CD4-positive, alpha-beta T cell treated with Interleukin-15 for 1 hour (primary cell): ENCODE data around the gene CAND1.
"Not testable (repeated sequence)": the region's sequence is repeated elsewhere in the genome, so short reads cannot be mapped to it uniquely, and the experiment has no call there.

Experiments
- DNase-seq: peaks from one replicate; pipeline ENCODE4 v3.0.0-alpha.2; 2020

The CAND1 gene

DNA sequence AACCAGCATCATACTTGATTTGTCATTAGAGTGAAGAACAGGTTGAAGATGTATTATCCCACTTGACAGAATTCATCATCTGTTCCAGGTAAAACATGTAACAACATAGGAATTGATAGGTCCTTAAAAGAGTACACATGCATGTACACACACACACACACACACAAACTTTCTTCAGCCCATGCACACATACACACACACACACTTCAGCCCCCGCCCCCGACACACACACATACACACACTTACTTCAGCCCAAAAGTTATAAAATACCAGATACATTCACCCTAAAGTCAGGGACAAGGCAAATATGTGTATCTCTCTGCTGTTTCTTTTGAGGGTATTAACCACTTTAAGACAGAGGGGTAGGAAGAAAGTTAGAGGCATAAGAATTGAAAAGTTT lies 15.4 kb downstream of the CAND1 start:
- no peak for DNase-seq

DNA sequence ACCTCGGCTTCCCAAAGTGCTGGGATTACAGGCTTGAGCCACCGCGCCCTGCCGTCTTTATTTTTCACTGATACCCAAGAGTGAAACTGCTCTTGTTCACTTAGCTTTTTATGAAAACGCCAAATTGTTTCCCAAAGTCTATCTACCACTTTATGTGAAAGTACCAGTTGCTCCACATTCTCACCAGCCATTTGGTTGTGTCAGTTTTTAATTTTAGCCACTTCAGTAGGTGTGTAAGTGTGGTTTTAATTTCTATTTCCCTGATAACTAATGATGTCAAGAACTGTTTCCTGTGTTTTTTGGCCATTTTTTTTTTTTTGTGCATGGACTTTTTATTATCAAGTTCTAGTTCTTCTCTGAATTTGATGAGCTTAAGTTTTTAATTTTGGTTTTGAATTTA lies 17.1 kb downstream of the CAND1 start:
- no peak for DNase-seq

DNA sequence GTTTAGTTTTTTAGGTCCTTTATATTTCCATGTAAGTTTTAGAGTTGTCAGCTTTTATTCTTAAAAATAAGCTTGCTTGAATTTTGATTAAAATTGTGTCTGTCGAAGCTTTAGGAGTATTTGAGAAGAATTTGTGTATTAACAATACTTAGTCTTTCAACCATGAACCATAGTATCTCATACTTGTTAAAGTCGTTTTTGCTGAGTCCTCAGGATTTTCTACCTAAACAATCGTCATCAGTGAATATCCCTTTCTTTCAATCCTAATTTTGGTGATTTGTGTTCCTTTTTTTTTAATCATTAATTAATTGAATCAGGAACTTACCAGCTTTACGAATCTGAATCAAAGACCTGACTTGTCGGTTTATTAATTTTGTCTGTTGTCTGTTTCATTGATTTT lies 18.2 kb downstream of the CAND1 start:
- no peak for DNase-seq

DNA sequence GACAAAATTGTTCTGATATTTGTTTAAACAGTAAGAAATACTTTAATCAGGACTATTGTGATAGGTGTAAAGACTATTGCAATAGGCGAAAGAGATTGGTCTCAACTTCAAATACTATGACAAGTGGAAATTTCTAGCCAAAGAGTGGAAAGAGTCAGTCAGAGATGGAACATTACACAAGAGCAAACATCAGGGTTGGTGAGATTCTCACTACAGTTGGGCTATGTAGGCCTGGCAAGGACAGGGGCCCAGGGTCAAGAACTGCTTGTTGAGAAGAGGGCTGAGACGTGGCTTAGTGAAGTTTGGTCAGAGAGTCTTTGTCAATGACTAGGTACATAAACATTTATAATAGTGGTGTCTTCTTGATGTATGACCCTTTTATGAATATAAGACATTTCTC lies 19.4 kb downstream of the CAND1 start:
- DNase-seq, result no peak

DNA sequence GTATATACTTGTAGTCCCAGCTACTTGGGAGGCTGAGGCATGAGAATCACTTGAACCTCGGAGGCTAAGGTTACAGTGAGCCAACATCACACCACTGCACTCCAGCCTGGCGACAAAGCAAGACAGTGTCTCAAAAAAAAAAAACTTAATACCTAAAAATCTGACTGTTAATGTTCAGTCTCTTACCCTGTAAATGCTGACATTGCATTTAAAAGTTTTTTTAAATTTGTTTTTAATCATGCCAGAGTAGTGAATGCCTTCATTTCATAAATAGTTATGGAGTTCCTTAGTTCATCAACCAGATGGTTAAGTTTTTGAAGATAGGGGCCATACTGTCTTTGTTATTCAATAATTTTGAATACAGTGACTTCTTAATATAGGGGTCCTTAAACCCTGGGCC lies 21.2 kb downstream of the CAND1 start:
- DNase-seq, result no peak

DNA sequence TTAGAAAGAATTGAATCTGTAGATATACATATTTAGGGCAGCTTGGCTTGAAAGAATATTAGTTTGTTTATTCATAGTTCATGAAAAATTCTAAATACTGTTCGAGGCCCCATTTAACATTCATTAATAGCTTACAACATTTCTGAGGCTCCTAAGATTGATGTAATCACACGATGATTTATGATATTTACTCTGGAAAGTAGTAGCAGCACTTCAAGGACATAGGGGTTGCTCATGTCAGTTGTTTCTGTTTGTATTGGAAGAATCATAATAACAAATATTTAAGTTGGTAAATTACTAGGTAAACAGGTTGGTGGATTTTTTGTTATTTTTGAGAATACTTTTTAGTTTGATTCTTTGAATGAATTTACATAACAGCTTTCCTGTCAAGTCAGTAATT lies 30.4 kb downstream of the CAND1 start:
- no peak for DNase-seq

DNA sequence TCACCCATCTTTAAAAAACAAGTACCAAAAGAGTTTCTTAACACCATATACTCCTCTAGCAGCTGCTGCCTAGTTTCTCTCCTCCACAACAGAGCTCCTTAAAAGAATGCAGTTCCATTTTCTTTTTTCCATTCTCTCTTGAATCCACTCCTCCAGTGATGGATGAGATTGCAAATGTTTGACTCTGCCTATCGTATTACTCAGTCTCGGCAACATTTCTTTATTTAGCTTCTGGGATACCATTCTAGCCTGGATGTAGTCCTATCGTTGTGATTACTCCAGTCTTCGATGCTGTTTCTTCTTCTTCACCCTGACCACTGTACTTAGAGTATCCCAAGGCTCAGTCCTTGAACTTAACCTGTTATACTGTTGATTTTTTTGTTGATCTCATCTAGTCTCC lies 30.8 kb downstream of the CAND1 start:
- DNase-seq, result no peak

DNA sequence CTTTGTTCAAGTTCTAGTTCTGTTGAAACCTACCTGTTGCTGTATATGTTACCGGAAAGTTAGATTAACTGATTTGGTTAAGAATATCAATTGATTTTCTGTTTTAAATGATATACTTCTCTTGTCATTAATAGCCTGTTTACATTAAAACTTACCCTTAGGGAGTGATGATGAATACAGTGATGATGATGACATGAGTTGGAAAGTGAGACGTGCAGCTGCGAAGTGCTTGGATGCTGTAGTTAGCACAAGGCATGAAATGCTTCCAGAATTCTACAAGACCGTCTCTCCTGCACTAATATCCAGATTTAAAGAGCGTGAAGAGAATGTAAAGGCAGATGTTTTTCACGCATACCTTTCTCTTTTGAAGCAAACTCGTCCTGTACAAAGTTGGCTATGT lies 33.0 kb downstream of the CAND1 start:
- DNase-seq, result no peak

DNA sequence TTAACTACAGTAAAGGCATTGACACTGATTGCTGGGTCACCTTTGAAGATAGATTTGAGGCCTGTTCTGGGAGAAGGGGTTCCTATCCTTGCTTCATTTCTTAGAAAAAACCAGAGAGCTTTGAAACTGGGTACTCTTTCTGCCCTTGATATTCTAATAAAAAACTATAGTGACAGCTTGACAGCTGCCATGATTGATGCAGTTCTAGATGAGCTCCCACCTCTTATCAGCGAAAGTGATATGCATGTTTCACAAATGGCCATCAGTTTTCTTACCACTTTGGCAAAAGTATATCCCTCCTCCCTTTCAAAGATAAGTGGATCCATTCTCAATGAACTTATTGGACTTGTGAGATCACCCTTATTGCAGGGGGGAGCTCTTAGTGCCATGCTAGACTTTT lies 36.4 kb downstream of the CAND1 start:
- no peak for DNase-seq

DNA sequence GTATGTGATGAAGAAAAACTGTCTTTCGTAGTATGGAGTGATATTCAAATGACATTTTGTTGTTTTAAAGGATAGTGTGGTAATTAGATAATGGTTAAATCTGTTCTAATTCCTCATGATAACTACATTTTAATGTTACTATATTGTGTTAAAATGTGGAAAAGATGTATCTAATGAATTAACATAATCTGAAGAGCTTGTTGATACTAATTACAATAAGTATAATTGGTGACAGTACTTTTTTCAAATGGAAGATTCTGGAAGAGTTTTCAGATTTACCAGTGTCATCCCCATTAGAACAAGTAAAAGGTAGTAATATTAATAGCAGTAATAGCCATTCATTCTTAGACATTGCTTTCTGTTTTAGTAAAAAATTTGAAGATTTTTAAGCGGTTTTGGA lies 37.6 kb downstream of the CAND1 start:
- DNase-seq, result no peak

DNA sequence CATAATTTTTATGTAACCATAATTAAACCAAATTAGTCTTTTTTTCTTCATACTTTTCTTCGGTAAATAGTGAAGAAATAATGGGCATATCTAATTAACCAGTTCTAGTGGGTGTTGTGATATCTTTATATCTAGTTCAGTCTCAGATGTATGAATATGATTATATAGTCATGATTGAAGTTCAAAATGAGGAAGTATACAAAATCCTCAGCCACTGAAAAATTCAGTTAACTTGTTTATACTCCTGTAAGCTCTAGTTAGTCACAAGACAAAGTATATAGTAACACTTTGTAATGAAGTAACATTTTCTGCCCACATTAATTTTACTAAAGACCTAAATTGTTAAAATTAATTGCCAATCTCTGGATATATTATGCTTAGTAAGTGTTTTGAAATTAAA lies 46.5 kb downstream of the CAND1 start:
- DNase-seq, result no peak

DNA sequence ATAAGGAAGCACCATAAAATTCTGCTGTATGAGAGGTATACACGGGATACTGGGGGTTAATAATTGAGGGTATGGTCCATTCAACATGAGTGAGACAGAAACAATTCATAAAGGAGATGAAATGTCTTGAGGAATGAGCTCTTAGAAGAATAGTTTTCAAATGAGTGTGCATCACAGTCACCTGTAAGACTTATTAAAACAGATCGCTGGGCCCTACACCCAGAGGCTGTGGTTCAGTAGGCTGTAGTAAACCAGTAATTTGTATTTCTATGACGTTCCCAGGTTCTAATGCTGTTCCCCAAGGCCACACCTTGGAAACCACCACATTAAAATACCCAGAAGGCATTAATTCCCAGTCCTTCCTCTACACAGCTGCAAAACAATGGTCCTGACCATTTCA lies 49.6 kb downstream of the CAND1 start:
- no peak for DNase-seq

DNA sequence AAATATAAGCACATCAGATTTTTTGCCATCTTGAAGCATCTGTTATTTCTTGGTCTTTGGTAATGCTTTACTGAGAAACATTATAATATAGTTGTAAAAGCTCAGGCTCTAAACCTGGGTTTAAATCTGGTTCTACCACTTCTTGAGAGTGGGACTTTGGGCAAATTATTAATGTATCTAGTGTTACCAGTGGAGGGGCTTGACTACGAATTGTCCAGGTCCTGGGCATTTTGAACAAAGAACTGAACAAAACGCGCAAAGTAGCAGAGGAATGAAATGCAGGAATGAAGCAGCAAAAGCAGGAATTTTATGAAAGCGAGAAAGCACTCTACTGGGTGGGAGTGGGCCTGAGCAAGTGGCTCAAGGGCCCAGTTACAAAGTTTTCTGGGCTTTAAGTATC lies 50.8 kb downstream of the CAND1 start:
- DNase-seq, result no peak

DNA sequence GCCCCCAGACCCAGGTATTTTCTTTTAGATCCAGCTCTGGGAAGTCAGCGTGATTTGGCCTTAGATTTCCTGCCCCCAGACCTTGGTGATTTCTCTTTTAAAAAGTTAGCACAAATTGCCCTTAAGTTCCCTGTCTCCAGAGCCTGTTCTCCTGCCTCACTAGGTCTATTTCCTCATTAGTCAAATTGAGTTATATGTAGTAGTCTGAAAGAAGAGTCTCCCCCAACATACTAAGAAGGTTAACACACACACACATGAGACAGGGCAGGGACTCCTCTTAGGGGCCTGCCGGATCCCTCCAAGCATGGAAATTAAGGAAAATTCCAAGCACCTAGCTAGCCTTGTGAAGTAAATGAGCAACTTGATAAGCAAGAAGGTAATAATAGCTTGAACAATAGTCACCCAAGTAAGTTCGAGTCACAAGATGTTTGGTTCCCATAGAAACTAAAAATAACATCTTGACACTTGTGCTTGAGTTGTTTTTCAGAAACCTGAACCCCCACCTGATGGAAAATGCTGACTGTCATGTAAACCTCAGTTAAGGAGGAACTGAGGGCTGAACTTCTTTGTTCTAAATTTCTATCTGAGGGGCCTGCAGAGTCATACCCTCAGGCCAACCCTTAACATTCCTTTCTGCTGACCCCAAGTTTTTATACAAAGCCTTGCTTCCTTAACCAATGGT lies 51.6 kb downstream of the CAND1 start:
- no peak for DNase-seq

DNA sequence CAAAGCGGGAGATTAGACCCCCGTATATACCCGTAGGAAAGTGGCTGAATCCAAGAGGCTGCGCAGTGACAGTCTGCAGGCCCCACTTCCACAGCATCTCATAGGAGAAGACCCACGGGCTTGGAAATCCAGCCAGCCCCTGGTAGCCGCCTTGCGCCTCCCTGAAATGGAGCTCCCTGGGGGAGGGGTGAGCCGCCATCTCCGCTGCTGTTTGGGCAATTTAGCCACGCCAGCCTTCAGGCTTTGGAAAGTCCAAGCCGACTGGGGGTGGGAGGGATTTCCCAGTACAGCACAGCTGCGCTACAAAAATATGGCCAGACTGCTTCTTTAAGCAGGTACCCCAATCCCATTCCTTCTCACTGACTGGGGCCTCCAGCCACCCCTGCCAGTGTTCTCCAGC lies 53.4 kb downstream of the CAND1 start:
- no peak for DNase-seq

DNA sequence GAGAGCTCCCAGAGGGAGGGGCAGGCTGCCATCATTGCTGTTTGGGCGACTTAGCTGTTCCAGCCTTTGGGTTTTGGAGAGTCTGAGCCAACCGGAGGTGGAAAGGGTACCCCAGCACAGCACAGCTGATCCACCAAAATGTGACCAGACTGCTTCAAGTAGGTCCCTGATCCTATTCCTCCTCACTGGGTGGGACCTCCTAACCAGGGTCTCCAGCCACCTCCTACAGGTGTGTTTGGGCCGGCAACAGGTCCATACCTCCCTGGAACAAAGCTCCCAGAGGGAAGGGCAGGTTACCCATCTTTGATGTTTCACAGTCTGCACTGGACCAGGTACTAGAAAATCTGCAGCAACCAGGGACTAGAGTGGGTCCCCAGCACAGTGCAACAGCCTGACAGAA lies 53.8 kb downstream of the CAND1 start:
- no peak for DNase-seq

DNA sequence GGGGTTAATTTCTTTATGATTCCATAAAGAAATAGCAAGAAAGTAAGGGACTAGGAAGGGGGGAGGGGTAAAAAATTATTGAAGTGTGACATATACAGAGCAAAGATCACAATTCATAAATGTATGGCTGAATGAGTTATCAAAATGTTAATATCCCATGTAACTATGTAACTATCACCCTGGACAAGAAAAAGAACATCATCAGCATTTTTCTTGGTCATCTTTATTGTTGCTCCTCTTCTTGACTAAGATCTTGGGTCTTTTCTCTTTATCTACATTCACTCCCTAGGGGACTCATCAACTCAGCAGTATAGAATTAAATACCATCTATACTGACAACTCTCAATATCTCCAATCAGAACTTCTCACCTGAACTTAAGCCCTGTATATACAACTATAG lies 57.5 kb downstream of the CAND1 start:
- DNase-seq, result no peak

DNA sequence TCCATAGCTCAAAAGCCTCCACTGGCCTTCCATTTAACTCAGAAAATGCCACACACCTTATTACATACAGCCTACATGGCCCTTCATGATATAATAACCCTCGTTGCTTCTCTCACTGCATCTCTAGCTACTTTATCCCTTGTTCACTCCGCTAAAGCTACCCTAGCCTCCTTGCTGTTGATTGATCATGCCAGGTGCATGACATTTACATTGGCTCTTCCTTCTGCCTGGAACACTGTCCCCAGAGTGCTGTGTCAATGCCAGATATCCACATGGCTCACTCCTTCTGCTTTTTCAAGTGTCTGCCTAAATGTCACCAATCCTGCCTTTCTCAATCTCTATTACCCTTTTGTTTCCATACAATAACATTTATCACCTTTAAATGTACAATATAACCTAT lies 58.3 kb downstream of the CAND1 start:
- DNase-seq, result no peak

DNA sequence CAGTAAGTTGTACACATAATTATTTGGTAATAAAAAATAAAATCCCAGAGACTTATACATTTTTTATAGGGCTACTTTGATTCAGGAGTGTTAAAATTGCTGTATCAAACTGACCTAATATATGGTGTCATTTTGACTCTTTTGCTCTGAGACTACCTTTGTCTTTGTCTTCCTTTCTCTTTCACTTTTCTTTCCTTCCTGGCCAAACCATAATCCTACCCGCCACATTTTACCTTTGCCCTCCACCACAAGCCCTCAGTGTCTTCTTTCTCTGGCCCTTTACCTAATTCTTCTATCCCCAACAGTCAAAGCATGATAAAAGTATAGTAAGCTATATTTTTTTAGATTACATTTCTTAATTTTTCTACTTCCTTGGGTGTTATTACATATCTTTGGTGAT lies 62.0 kb downstream of the CAND1 start:
- no peak for DNase-seq

DNA sequence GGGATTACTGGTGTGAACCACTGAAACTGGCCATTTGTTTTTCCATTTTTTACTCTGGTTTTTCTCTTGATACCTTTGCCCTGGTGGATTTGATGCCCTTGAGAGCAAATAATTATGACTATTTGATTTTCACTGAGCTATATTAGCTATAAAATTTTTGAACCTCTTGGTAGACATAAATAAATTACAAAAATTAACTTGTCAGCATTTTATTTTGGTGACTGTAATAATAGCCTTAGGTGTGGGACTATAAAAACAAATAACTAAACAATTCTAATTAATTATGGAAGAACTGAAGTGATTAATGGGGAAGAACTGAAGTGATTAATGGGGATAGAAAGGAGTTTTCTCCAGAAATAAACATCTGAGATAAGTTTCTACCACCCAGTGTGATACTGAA lies 62.7 kb downstream of the CAND1 start:
- DNase-seq, result no peak

DNA sequence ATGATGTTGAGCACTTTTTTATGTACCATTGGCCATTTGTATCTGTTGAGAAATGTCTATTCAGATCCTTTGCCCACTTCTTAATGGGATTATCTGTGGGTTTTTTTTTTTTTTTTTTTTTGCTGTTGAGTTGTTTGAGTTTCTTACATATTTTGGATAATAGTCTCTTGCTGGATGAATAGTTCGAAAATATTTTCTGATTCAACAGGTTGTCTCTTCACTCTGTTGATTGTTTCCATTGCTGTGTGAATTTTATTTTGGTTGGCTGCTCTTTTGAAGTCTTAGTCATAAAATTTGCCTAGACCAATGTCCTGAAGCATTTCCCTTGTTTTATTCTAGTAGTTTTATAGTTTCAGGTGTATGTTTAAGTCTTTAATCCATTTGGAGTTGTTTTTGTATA lies 64.5 kb downstream of the CAND1 start:
- no peak for DNase-seq

DNA sequence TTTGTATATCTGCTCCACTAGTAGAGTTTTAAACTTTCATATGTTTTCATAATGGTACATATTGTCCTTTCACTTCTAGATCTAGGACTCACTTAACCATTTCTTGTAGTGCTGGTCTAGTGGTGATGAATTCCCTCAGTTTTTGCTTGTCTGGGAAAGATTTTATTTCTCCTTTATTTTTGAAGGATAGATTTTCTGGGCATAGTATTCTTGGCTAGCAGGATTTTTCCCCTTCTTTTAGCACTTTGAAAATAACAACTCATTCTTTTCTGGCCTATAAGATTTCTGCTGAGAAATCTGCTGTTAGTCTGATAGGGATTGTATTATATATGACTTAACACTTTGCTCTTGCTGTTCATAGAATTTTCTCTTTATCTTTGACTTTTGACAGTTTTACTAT lies 69.3 kb downstream of the CAND1 start:
- no peak for DNase-seq

DNA sequence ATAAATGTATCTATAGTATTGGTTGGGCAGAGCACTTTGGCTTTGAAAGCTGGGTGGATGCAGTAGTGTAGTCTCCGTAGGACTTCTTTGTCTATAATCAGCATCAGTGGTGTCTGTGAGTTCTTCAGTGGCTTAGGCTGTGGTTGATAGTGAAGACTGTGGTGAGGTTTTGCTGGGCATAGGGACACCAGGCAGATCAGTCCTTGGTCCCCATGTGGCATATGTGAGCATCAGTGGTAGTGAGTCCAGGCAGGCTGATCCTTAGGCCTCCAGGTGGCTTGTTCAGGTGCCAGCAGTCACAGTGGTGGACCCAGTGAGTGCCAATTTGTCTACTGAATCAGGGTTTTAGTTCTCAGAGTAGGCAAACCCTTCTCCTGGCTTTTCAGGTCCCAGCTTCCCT lies 70.4 kb downstream of the CAND1 start:
- DNase-seq, result no peak

DNA sequence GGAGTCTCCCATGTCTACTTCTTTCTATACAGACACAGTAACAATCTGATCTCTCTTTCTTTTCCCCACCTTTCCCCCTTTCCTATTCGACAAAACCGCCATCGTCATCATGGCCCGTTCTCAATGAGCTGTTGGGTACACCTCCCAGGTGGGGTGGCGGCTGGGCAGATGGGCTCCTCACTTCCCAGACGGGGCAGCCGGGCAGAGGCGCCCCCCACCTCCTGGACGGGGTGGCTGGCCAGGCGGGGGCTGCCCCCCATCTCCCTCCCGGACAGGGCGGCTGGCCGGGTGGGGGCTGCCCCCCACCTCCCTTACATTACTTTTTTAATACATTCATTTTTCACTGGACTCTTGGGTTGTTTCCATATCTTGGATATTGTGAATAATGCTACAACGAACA lies 71.9 kb downstream of the CAND1 start:
- DNase-seq, result not testable (repeated sequence)

DNA sequence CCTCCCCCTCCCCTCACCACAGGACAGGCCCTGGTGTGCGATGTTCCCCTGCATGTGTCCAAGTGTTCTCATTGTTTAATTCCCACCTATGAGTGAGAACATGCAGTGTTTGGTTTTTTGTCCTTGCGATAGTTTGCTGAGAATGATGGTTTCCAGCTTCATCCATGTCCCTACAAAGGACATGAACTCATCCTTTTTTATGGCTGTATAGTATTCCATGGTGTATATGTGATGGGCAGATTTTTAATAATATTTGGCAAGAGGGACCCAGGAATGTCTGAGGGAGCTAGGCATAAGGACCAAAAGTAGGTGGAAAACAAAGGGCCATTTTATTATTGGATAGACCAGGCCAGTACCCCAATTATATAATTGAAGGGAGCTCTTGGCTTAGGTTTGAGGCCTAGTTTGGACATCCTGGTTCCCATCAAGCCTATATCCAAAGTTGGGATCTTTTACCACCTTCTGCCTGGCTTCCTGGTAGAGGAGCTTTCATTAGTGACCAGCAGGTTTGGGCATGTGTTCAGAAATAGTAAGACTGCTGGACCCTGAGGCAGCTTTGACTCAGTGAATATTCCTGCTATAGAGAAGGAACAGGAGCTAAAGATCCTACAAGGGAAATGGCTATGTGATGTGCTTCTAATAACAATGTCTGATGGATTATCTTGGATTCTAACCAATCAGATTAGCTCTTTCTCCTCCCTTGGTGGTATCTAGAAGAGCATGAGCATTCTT lies 76.0 kb downstream of the CAND1 start:
- DNase-seq, result no peak
